HG02938 (cell line): ENCODE results near the gene CAPN10.
"Not testable (repeated sequence)": the region's sequence is repeated elsewhere in the genome, so short reads cannot be mapped to it uniquely, and the experiment has no call there.

Source experiments
- ATAC-seq: cut with Tn5 transposase; IDR thresholded peaks from one replicate; pipeline ENCODE4 v1.9.1; 2021; ENCODE audit warnings: mild to moderate bottlenecking, moderate library complexity; ENCODE audit not compliant: unreplicated experiment

CAPN10 gene

GRCh38 chr2:240601831-240602160, 15.3 kb downstream of the CAPN10 start:
- ATAC-seq = no peak

- no peak for ATAC-seq
Observed at GRCh38 chr2:240602266-240603050, 15.9 kb downstream of the CAPN10 start.

GRCh38 chr2:240603081-240603835, 16.7 kb downstream of the CAPN10 start:
- ATAC-seq = no peak

GRCh38 chr2:240603846-240604245, 17.3 kb downstream of the CAPN10 start:
- ATAC-seq = no peak

GRCh38 chr2:240604291-240604938, 17.9 kb downstream of the CAPN10 start:
- no peak for ATAC-seq

GRCh38 chr2:240604939-240605716, 18.6 kb downstream of the CAPN10 start:
- ATAC-seq = no peak

- ATAC-seq = no peak
Observed at GRCh38 chr2:240605867-240606743, 19.6 kb downstream of the CAPN10 start.

GRCh38 chr2:240611601-240612210, 25.2 kb downstream of the CAPN10 start:
- no peak for ATAC-seq

- no peak for ATAC-seq
Observed at GRCh38 chr2:240613781-240614180, 27.2 kb downstream of the CAPN10 start.

- ATAC-seq = no peak
Observed at GRCh38 chr2:240614391-240614790, 27.9 kb downstream of the CAPN10 start.

- ATAC-seq = no peak
Observed at GRCh38 chr2:240615396-240615795, 28.9 kb downstream of the CAPN10 start.

- no peak for ATAC-seq
Observed at GRCh38 chr2:240615820-240616547, 29.4 kb downstream of the CAPN10 start.

- not testable (repeated sequence) for ATAC-seq
Observed at GRCh38 chr2:240616860-240617666, 30.5 kb downstream of the CAPN10 start.

- ATAC-seq = no peak
Observed at GRCh38 chr2:240618776-240619175, 32.2 kb downstream of the CAPN10 start.

GRCh38 chr2:240619506-240620148, 33.1 kb downstream of the CAPN10 start:
- no peak for ATAC-seq

- ATAC-seq = no peak
Observed at GRCh38 chr2:240620149-240620731, 33.7 kb downstream of the CAPN10 start.

- no peak for ATAC-seq
Observed at GRCh38 chr2:240620859-240621258, 34.3 kb downstream of the CAPN10 start.
